ENCODE data around the gene NBAS. TPM values are rescaled to one million over a fixed set of nuclear protein-coding genes. Genes with fewer than 3 reads are reported as not detected.

NBAS gene
- total RNA-seq, 1 experiment from 2014 or later: 35.1 TPM

DNA sequence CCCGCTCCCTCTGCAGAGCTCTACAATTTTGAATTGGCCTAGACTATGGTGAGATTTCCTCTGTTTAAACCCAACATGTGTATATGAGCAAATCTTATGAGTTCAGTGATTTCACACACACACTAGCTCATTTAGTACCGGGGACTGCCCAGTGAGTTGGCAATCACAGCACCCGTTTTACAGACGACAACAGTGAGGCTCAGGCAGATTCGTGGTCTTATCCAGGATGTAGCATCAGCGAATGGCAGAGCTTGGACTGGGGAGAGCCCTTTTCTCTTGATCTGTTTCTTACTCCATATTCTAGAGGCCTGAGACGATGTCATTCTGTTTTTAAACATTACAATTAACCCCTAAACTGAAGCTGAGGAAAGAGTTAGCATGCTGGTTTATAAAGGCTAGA is 419.9 kb downstream of the NBAS start:
- DNase-seq (ENCODE audit: low read depth): no peak

DNA sequence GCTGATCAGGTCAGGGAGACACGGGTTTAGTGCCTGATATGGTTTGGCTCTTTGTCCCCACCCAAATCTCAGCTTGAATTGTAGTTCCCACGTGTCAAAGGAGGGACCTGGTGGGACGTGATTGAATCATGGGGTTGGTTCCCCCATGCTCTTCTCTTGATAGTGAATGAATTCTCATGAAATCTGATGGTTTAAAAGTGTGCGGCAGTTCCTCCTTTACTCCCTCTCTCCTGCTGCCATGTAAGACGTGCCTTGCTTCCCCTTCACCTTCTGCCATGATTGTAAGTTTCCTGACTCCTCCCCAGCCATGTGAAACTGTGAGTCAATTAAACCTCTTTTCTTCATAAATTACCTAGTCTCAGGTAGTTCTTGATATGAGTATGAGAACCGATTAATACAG is 424.5 kb downstream of the NBAS start:
- DNase-seq (ENCODE audit: low read depth): no peak

GRCh38 chr2:15134957-15135356 is 426.2 kb downstream of the NBAS start:
- no peak for DNase-seq (ENCODE audit: low read depth)

DNA sequence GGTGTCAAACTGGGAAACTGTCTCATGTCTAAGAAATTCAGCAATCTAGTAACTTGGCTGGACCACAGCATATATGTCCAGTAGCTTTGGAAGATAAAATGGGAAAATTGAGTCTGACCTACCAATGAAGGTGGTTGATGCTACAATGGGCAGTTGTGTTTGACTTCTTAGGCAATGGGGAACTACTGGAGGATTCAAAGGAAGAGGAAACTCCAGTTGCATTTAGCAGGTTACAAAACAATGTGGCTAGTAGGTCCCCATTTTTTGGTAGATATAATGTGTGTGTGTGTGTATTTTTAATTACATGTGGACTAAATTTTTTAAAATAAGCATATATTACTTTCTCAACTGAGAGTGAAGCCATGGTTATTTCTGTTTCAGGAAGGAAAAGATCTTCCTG is 427.7 kb downstream of the NBAS start:
- DNase-seq (ENCODE audit: low read depth): no peak

DNA sequence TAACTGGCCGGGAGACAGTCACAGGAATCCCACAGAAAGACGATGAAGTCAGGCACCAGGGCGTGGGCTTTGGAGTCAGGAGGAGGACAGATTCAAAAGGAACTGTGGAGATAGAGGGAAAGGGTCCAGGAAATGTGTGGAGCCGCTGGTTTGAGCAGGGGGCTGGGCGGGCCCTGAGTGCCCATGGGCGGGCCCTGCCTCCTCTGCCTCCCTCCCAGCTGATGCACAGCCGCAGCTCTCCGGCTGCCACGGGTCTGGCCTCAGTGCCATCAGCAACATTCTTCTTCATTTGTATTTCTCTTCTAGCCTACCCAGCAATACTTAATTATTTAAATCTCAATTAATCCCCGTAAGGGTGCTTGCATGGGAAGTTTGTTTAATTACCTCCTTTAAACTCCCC is 432.3 kb downstream of the NBAS start:
- no peak for DNase-seq (ENCODE audit: low read depth)

- DNase-seq (ENCODE audit: low read depth): no peak
These were observed 433.3 kb downstream of the NBAS start for GRCh38 chr2:15127876-15128275.

- DNase-seq (ENCODE audit: low read depth): no peak
These were observed 433.8 kb downstream of the NBAS start for GRCh38 chr2:15127301-15127700.

- no peak for DNase-seq (ENCODE audit: low read depth)
These were observed 434.8 kb downstream of the NBAS start for GRCh38 chr2:15126373-15126772.

DNA sequence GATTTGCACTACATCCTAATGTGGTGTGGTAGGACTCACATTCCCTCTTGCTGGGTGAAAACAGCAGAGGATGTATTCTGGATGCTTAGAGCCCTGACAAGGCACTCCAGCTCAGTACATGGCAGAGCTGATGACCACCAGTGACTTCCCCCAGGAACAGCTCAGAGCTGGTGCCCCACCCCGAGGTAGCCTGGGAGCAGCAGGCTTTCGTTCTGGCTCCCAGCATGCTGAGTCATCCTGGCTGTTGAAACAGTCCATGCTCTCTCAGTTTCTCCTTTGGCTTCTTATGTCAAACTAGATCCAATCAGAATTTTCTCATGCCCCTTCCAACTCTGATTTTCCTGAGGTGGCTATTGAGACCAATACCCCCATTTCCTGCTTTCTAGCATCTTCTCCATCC is 438.2 kb downstream of the NBAS start:
- no peak for DNase-seq (ENCODE audit: low read depth)

- DNase-seq (ENCODE audit: low read depth): no peak
These were observed 440.5 kb downstream of the NBAS start for GRCh38 chr2:15120631-15121030.

DNA sequence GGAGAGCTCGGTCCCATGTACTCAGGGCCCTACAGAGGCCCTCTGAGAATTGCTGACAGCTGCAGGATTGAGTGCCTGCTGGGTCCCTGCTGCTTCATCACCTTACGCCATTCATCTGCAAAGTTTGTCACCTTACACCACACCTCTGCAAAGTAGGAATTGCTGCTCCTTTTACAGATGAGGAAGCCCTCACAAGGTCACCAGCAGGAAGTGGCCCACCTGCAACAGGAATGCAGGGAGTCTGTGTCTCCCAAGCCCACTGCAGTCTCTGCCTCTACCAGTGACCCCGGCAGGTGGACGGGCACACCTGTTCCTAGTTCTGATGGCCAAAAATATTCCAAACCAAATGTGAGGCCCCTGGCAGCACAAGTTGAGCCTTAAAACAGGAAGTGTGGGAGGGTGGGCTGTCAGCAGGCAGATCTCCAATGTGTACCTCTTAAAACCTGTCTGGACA is 441.4 kb downstream of the NBAS start:
- DNase-seq (ENCODE audit: low read depth): no peak

GRCh38 chr2:15117409-15118050 is 443.6 kb downstream of the NBAS start:
- DNase-seq (ENCODE audit: low read depth): no peak

Other genes starting within 250 kb of the NBAS start
- 67.8 and 78.4 TPM in 2 replicates for gene DDX1, start 30.5 kb upstream of the NBAS start, total RNA-seq (2014; rRNA removed)

Data from LHCN-M2 (cell line).